K562 (cell line): Measurements from ENCODE around the gene SFTPA2.

ENCODE experiments used
- GABPA ChIP-seq: fragments of 200-800 bp; sonication (Bioruptor generic); conservative IDR thresholded peaks from 2 replicates; pipeline ENCODE4 v1.6.1; 2016; ENCODE audit warnings: low read depth, missing genetic modification characterization, missing compliant biosample characterization
- STAT6 ChIP-seq: sonication (generic); formaldehyde crosslinking; IDR thresholded peaks from 2 replicates; pipeline ENCODE4 v1.8.1; 2023; ENCODE audit warnings: mild to moderate bottlenecking, missing genetic modification reagents
- TAF1 ChIP-seq: IDR thresholded peaks from 2 replicates; pipeline ENCODE4 v1.6.1; 2011; ENCODE audit warnings: mild to moderate bottlenecking, low read length, moderate library complexity; ENCODE audit not compliant: insufficient read depth, control insufficient read depth, severe bottlenecking; ENCODE audit errors: extremely low read depth

DNA sequence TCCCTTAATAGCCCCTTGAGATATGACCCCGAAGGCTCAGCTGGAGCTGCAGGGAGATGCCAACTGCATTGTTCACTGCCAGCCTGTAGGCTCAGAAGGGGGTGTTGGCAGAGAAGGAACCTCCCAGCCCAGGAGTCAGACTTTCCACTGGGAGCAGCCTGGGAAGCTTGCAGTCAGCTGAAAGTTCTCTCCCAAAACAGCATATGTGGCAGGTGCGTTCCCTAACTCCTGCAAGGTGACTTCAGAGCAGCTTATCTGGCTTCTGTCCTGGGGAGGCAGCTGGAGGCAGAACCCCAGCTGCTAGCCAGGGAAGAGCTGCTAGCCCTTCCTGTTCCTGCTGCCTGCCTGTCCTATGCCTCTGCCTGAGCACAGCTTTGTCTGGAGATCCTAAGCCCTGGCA lies 8.1 kb downstream of the SFTPA2 start:
- TF ChIP-seq TAF1 (no peak), GABPA (tag) (no peak), STAT6 (CRISPR knock-in tag) (no peak)
